Measurements from ENCODE around the gene SEC14L2.
"Not testable (repeated sequence)": the region's sequence is repeated elsewhere in the genome, so short reads cannot be mapped to it uniquely, and the experiment has no call there.

The SEC14L2 gene

GRCh38 chr22:30444632-30445437 lies 48.0 kb downstream of the SEC14L2 start:
- peak overlapping the region; percentile 15; the same call in 1 of the 2 replicates for H3K9ac ChIP-seq (ENCODE audit: low read depth, low read length)

DNA sequence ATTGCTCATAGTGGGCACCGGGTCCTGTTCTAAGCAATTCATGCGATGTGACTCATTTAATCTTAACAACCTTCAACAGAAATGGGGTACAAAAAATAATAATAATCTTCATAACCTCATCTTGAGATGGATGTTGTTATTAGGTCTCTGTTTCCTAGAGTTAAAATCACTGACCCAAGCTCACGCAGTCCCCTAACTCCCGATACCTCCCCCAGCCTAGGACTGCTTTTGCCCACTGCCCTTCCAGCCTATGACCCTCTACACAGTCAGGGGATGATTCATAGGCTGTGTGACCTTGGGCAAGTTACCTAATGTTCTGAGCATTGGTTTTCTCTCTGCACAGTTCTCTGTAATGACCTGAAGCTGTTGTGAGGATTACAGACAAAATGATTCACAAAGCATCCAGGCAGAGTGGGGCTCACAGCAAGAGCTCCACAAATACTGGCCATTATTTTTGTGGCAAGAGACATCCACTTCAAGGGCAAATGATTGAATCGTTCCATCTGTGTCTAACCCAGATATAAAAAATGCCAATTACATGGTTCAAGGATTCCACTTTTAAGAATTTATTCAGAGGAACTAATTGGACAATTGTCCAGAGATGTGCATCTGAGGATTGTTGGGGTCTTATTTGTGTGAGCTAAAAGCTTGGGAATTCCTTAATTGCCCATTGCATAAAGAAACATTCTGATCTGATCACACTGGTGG lies 48.8 kb downstream of the SEC14L2 start:
- no peaks in the 10 kb centered on the region for H3K9me3 ChIP-seq (ENCODE audit: insufficient read depth, low read depth, low read length)
- H3K4me1 ChIP-seq (ENCODE audit: insufficient read depth, low read length) = peaks cover 5% of the 10 kb centered on the region; the same call in 1 of the 2 replicates
- H3K27me3 ChIP-seq (ENCODE audit: insufficient read depth, low read length) = no peaks in the 10 kb centered on the region
- no peaks in the 10 kb centered on the region for H3K36me3 ChIP-seq (ENCODE audit: insufficient read depth, low read length)
- WGBS = 86% methylated on average over 4 of the region's 5 CpGs
- no peak overlapping the region for H3K4me3 ChIP-seq (ENCODE audit: low read length)
- H3K9ac ChIP-seq (ENCODE audit: low read depth, low read length) = no peak overlapping the region
- H3K27ac ChIP-seq (ENCODE audit: low read depth, low read length) = no peak overlapping the region

More at GRCh38 chr22:30444632-30445437, 48.0 kb downstream of the SEC14L2 start:
- Histone ChIP-seq H3K27ac (ENCODE audit: low read depth, low read length) (no peak overlapping the region), H3K36me3 (ENCODE audit: insufficient read depth, low read length) (no peaks in the 10 kb centered on the region), H3K9me3 (ENCODE audit: insufficient read depth, low read depth, low read length) (no peaks in the 10 kb centered on the region), H3K4me3 (ENCODE audit: low read length) (peak overlapping the region; percentile 33), H3K27me3 (ENCODE audit: insufficient read depth, low read length) (no peaks in the 10 kb centered on the region), H3K4me1 (ENCODE audit: insufficient read depth, low read length) (peaks cover 5% of the 10 kb centered on the region; the same call in 1 of the 2 replicates)
- WGBS = 26% methylated on average over 11 of the region's 11 CpGs

DNA sequence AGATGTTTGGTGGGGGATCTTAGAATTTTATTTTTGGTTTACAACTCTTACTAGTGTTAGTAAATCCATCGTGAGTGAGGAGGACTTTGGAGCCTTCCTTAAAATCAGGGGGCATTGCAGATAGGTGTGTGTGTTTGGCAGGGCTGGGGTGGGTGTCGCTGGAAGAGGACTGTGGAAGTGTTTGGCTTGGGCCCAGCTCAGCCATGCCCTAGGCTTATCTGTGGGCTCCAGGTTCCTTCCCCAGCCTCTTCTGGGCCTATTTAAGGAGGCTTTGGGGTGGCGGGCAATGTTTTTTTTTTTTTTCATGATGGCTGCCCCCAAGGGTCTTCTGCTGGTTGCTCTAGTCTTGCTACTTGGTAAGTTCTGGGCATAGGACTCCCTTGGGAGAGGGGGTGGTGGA lies 50.8 kb downstream of the SEC14L2 start:
- H3K27ac ChIP-seq (ENCODE audit: low read depth, low read length) = no peak overlapping the region
- no peaks in the 10 kb centered on the region for H3K27me3 ChIP-seq (ENCODE audit: insufficient read depth, low read length)
- H3K4me3 ChIP-seq (ENCODE audit: low read length) = no peak overlapping the region
- H3K36me3 ChIP-seq (ENCODE audit: insufficient read depth, low read length) = no peaks in the 10 kb centered on the region
- H3K9ac ChIP-seq (ENCODE audit: low read depth, low read length) = no peak overlapping the region
- no peaks in the 10 kb centered on the region for H3K9me3 ChIP-seq (ENCODE audit: insufficient read depth, low read depth, low read length)
- WGBS = 90% methylated on average over 3 of the region's 3 CpGs
- H3K4me1 ChIP-seq (ENCODE audit: insufficient read depth, low read length) = peaks cover 5% of the 10 kb centered on the region; the same call in 1 of the 2 replicates

DNA sequence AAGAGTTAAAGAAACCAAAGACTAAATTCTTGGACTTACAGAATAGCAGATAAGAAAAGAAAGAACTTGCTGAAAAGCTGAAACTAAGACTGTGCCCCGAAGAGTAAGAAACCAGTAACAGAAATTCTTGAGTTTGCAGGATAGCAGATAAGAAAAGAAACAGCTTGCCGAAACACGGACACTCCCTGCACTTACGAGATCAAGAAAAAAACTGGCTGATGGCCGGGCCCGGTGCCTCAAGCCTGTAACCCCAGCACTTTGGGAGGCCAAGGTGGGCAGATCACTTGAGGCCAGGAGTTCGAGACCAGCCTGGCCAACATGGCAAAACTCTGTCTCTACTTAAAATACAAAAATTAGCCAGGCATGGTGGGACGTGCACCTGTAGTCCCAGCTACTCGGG lies 54.7 kb downstream of the SEC14L2 start:
- not testable (repeated sequence) for H3K4me1 ChIP-seq (ENCODE audit: insufficient read depth, low read length); H3K27me3 ChIP-seq (ENCODE audit: insufficient read depth, low read length)
- WGBS = 87% methylated on average over 9 of the region's 9 CpGs

GRCh38 chr22:30452861-30453260 lies 56.0 kb downstream of the SEC14L2 start:
- no peaks in the 10 kb centered on the region for H3K9me3 ChIP-seq (ENCODE audit: insufficient read depth, low read depth, low read length)
- H3K27ac ChIP-seq (ENCODE audit: low read depth, low read length) = no peak overlapping the region
- H3K27me3 ChIP-seq (ENCODE audit: insufficient read depth, low read length) = no peaks in the 10 kb centered on the region
- no peak overlapping the region for H3K4me3 ChIP-seq (ENCODE audit: low read length)
- H3K9ac ChIP-seq (ENCODE audit: low read depth, low read length) = no peak overlapping the region
- WGBS = 89% methylated on average over 6 of the region's 6 CpGs
- H3K4me1 ChIP-seq (ENCODE audit: insufficient read depth, low read length) = no peaks in the 10 kb centered on the region
- no peaks in the 10 kb centered on the region for H3K36me3 ChIP-seq (ENCODE audit: insufficient read depth, low read length)

More for the DNA sequence above, 54.7 kb downstream of the SEC14L2 start:
- not testable (repeated sequence) for H3K36me3 ChIP-seq (ENCODE audit: insufficient read depth, low read length); H3K4me3 ChIP-seq (ENCODE audit: low read length); H3K9ac ChIP-seq (ENCODE audit: low read depth, low read length); H3K9me3 ChIP-seq (ENCODE audit: insufficient read depth, low read depth, low read length); H3K27ac ChIP-seq (ENCODE audit: low read depth, low read length)

DNA sequence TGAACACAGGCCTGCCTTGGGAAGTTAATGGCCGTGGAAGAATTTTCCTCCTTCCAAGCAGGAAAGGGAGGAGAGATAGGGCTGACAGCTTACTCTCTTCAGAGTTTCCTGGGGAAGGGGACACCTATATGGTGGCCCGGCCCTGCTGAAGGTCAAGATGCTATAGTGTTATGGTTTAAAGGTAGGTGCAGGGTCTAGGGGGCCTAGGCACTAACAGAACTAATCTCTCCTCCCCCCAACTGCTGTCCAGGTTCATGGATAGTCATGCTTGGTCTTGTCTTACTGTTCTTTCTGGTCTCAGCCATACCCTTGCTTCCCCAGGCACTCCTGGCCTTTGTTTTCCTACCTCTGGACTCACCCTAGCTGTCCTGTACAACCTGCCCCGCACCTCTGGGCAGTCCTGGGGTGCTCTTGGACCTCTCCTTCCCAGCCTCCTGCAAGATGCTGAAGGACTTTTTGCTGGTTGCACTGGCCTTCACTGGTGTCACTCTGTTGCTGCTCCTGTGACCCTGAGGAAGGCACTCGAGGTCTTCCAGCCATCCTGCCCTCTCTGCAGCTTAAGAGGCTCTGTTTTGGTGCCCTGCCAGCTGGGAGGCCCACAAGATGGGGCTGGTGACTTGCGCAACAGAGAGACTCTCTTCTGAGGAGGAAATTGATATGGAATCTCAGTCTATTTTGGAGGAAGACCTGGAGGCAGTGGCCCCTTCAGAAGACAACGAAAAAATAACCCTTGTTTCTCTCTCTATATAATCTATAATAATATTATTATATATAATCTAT lies 57.1 kb downstream of the SEC14L2 start:
- no peak overlapping the region for H3K4me3 ChIP-seq (ENCODE audit: low read length)
- WGBS = 81% methylated on average over 5 of the region's 6 CpGs
- no peak overlapping the region for H3K9ac ChIP-seq (ENCODE audit: low read depth, low read length)
- H3K36me3 ChIP-seq (ENCODE audit: insufficient read depth, low read length) = no peaks in the 10 kb centered on the region
- H3K4me1 ChIP-seq (ENCODE audit: insufficient read depth, low read length) = no peaks in the 10 kb centered on the region
- H3K27ac ChIP-seq (ENCODE audit: low read depth, low read length) = no peak overlapping the region
- H3K27me3 ChIP-seq (ENCODE audit: insufficient read depth, low read length) = no peaks in the 10 kb centered on the region
- no peaks in the 10 kb centered on the region for H3K9me3 ChIP-seq (ENCODE audit: insufficient read depth, low read depth, low read length)

DNA sequence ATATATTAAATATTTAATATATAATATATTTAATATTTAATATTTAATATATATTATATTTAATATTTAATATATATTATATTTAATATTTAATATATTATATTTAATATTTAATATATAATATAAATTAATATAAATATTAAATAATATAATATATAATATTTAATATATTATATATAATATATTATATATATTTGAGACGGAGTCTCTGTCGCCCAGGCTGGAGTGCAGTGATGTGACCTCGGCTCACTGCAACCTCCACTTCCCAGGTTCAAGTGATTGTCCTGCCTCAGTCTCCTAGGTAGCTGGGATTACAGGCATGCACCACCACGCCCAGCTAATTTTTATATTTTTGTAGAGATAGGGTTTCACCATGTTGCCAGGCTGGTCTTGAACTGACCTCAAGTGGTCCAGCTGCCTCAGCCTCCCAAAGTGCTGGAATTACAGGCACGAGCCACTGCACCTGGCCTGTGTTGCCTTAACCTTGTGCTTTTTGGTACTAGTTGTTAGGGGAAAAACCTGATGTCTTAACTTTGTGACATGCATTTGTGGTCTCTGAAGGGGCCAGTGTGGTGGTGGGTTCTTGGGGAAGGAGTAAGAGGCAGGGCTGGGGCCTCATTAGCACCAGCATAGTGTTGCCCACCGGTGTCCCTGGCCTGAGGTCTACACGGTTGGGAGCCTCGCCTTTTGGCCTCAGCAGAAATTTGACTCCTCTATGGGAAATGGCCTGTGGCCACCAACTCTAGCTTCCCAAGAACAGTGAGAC lies 58.4 kb downstream of the SEC14L2 start:
- WGBS = 90% methylated on average over 8 of the region's 8 CpGs
- H3K27me3 ChIP-seq (ENCODE audit: insufficient read depth, low read length) = no peaks in the 10 kb centered on the region
- no peaks in the 10 kb centered on the region for H3K4me1 ChIP-seq (ENCODE audit: insufficient read depth, low read length)
- H3K4me3 ChIP-seq (ENCODE audit: low read length) = no peak overlapping the region
- no peak overlapping the region for H3K9ac ChIP-seq (ENCODE audit: low read depth, low read length)
- no peak overlapping the region for H3K27ac ChIP-seq (ENCODE audit: low read depth, low read length)
- no peaks in the 10 kb centered on the region for H3K9me3 ChIP-seq (ENCODE audit: insufficient read depth, low read depth, low read length)
- no peaks in the 10 kb centered on the region for H3K36me3 ChIP-seq (ENCODE audit: insufficient read depth, low read length)

DNA sequence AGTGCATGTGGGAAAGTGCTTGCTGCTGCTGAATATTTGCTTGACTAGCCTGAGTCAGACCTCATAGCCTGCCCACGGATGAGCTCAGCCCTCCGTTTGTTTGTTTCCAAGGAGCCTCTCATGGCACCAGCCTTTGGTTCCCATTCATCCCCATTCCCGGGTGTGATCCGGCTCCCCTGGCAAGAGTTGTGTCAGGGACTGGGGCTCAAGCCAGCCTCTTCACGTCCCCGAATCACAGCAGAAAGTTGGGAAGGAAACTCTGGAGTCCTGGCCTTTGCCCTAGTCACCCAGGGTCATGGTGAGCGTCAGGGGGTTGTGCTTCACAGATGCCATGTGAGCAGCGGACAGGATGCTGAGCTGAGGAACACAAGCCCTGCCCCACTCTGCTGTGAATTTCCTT lies 61.2 kb downstream of the SEC14L2 start:
- Histone ChIP-seq H3K9me3 (ENCODE audit: insufficient read depth, low read depth, low read length) (no peaks in the 10 kb centered on the region), H3K4me3 (ENCODE audit: low read length) (no peak overlapping the region), H3K4me1 (ENCODE audit: insufficient read depth, low read length) (no peaks in the 10 kb centered on the region), H3K27me3 (ENCODE audit: insufficient read depth, low read length) (no peaks in the 10 kb centered on the region), H3K36me3 (ENCODE audit: insufficient read depth, low read length) (no peaks in the 10 kb centered on the region), H3K27ac (ENCODE audit: low read depth, low read length) (no peak overlapping the region), H3K9ac (ENCODE audit: low read depth, low read length) (no peak overlapping the region)
- 79% methylated on average over 8 of the region's 8 CpGs for WGBS

- WGBS = 77% methylated on average over 3 of the region's 4 CpGs
- H3K4me3 ChIP-seq (ENCODE audit: low read length) = no peak overlapping the region
- no peaks in the 10 kb centered on the region for H3K36me3 ChIP-seq (ENCODE audit: insufficient read depth, low read length)
- H3K9me3 ChIP-seq (ENCODE audit: insufficient read depth, low read depth, low read length) = no peaks in the 10 kb centered on the region
- no peak overlapping the region for H3K27ac ChIP-seq (ENCODE audit: low read depth, low read length)
- H3K9ac ChIP-seq (ENCODE audit: low read depth, low read length) = no peak overlapping the region
- H3K4me1 ChIP-seq (ENCODE audit: insufficient read depth, low read length) = no peaks in the 10 kb centered on the region
- no peaks in the 10 kb centered on the region for H3K27me3 ChIP-seq (ENCODE audit: insufficient read depth, low read length)
Observed at GRCh38 chr22:30459181-30460052, 62.6 kb downstream of the SEC14L2 start.

DNA sequence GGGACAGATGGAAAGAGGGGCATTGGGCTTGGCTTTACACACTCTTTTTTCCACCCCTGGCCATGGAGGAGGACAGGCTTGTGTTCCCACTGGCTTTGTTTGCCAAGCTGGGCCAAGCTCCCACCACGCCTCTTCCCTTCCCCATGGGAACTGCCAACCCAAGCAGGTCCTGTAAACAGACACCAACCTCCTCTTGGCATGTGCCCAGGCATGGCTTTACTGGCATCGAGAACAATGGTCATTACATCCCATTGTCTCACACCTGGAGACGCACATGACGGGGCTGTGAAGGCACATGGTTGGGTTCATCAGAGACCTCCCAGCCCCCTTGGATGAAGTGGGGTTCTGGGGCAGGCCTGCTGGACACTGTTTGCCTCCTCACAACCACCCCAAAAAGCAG lies 63.3 kb downstream of the SEC14L2 start:
- H3K4me3 ChIP-seq (ENCODE audit: low read length) = no peak overlapping the region

More for the DNA sequence above, 63.3 kb downstream of the SEC14L2 start:
- H3K27me3 ChIP-seq (ENCODE audit: insufficient read depth, low read length) = no peaks in the 10 kb centered on the region
- 90% methylated on average over 4 of the region's 4 CpGs for WGBS
- H3K9ac ChIP-seq (ENCODE audit: low read depth, low read length) = no peak overlapping the region
- no peaks in the 10 kb centered on the region for H3K9me3 ChIP-seq (ENCODE audit: insufficient read depth, low read depth, low read length)
- no peaks in the 10 kb centered on the region for H3K36me3 ChIP-seq (ENCODE audit: insufficient read depth, low read length)
- H3K4me1 ChIP-seq (ENCODE audit: insufficient read depth, low read length) = no peaks in the 10 kb centered on the region
- H3K27ac ChIP-seq (ENCODE audit: low read depth, low read length) = no peak overlapping the region
